Gastroesophageal sphincter (tissue), 3 donors: ENCODE data around the gene NDUFAF7.
"Not testable (repeated sequence)": the region's sequence is repeated elsewhere in the genome, so short reads cannot be mapped to it uniquely, and the experiment has no call there.

Experiments used
- CTCF ChIP-seq, 4 experiments: fragments of 200-600 bp in 2 of 4; fragments of 450-650 bp in 2 of 4; sonication (generic) in 1 of 4; IDR thresholded peaks; one replicate each; pipeline ENCODE4 v1.5.1; 2017 to 2019; ENCODE audit warnings: antibody characterized with exemption in 4 of 4, mild to moderate bottlenecking in 2 of 4, moderate library complexity in 2 of 4
- EP300 ChIP-seq: sonication (generic); formaldehyde crosslinking; IDR thresholded peaks from one replicate; pipeline ENCODE4 v1.6.1; 2017; ENCODE audit warnings: antibody characterized with exemption, mild to moderate bottlenecking
- POLR2A ChIP-seq, 2 donors: fragments of 450-650 bp; IDR thresholded peaks; one replicate each; pipeline ENCODE4 v1.6.1; 2017; ENCODE audit warnings: antibody characterized with exemption in 2 of 2, mild to moderate bottlenecking in 2 of 2, moderate library complexity in 1 of 2
- POLR2AphosphoS5 ChIP-seq: sonication (generic); formaldehyde crosslinking; IDR thresholded peaks from one replicate; pipeline ENCODE4 v1.6.1; 2017; ENCODE audit warnings: antibody characterized with exemption

GRCh38 chr2:37225129-37225528, 6.3 kb upstream of the NDUFAF7 start:
- TF ChIP-seq CTCF (IDR thresholded peaks at IDR 0.05); POLR2AphosphoS5; POLR2A (IDR thresholded peaks at IDR 0.05); EP300: not testable (repeated sequence)
